Upper lobe of left lung (tissue), 4 donors: ENCODE data around the gene ALDH9A1.
"Not testable (repeated sequence)": the region's sequence is repeated elsewhere in the genome, so short reads cannot be mapped to it uniquely, and the experiment has no call there.

Experiments used
- EP300 ChIP-seq, 4 donors: sonication (generic); formaldehyde crosslinking; IDR thresholded peaks; one replicate each; pipeline ENCODE4 v1.5.1; 2017; ENCODE audit warnings: antibody characterized with exemption in 4 of 4, control low read depth in 2 of 4
- POLR2AphosphoS5 ChIP-seq, 2 donors: sonication (generic); formaldehyde crosslinking; IDR thresholded peaks; one replicate each; pipeline ENCODE4 v1.5.1; 2017; ENCODE audit warnings: antibody characterized with exemption in 2 of 2
- TF ChIP-seq, protein P1 (sequence below), 6 experiments: fragments of 450-650 bp in 4 of 6; fragments of 200-600 bp in 2 of 6; sonication (generic) in 2 of 6; IDR thresholded peaks; one replicate each; pipeline ENCODE4 v1.5.1; 2016 to 2019; ENCODE audit warnings: antibody characterized with exemption in 6 of 6

- TF ChIP-seq EP300, POLR2AphosphoS5 (IDR thresholded peaks at IDR 0.05): not testable (repeated sequence)
- TF ChIP-seq, protein P1, sequence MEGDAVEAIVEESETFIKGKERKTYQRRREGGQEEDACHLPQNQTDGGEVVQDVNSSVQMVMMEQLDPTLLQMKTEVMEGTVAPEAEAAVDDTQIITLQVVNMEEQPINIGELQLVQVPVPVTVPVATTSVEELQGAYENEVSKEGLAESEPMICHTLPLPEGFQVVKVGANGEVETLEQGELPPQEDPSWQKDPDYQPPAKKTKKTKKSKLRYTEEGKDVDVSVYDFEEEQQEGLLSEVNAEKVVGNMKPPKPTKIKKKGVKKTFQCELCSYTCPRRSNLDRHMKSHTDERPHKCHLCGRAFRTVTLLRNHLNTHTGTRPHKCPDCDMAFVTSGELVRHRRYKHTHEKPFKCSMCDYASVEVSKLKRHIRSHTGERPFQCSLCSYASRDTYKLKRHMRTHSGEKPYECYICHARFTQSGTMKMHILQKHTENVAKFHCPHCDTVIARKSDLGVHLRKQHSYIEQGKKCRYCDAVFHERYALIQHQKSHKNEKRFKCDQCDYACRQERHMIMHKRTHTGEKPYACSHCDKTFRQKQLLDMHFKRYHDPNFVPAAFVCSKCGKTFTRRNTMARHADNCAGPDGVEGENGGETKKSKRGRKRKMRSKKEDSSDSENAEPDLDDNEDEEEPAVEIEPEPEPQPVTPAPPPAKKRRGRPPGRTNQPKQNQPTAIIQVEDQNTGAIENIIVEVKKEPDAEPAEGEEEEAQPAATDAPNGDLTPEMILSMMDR (IDR thresholded peaks at IDR 0.05) = not testable (repeated sequence)
Measured at GRCh38 chr1:165658766-165659580, 39.4 kb downstream of the ALDH9A1 start.
